Measurements from ENCODE around the gene ZNF784.

The ZNF784 gene

GRCh38 chr19:55656552-55656951 is 32.2 kb upstream of the ZNF784 start:
- DNase-seq (ENCODE audit: low read depth in 2 of 2): no peak

DNA sequence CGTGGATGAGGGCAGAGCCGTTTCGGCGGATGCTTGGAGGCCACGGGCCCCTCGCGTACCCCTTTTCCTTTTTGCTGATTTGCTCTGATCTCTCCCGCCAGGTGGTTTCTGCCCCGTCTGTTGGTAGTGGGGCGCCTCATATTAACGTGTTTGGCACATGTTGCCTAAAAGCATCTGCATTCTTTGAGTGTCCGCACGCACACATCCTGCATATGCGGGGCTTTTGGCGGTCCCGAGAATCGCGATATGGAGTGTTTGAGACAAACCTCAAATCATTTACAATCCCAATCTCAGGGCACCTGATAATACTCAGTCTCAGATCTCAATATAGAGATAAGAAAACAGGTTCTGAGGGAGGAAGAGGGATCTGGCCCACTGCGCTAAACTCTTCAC is 31.3 kb upstream of the ZNF784 start:
- no peak for DNase-seq (ENCODE audit: low read depth in 2 of 2)

GRCh38 chr19:55654868-55655647 is 30.7 kb upstream of the ZNF784 start, which contains the start of gene U2AF2:
Gene U2AF2 (plus strand): TSS chr19:55655035. CDS start chr19:55655105, 70 bp downstream.
- DNase-seq (ENCODE audit: low read depth in 2 of 2): peak; percentile 91 to 94

DNA sequence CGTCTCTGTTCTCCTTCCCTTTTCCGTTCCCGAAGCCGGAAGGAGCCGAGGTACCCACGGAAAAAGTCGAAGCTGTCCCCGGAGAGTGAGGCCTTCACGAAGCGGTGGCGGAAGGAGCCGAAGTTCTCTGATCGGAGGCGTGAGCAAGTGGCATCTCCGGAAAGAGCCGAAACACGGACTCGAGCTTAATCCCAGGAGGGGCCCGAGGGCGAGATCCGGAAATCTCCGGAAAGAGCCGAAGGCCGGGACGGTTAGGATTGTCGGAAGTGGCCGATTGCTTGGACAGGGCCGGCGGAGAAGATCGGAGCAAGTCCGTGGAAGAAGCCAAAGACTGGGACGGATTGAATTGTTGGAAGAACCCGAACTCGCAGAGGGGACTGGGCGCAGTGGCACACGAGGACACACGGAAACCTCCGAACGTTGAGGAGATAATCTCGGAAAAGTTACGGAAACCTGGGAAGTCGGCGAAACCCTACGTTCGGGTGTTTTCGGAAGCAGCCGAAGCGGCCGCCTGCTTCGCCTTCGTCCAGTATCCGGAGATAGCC is 30.0 kb upstream of the ZNF784 start:
- peak; percentile 97 to 98 for DNase-seq (ENCODE audit: low read depth in 2 of 2)

DNA sequence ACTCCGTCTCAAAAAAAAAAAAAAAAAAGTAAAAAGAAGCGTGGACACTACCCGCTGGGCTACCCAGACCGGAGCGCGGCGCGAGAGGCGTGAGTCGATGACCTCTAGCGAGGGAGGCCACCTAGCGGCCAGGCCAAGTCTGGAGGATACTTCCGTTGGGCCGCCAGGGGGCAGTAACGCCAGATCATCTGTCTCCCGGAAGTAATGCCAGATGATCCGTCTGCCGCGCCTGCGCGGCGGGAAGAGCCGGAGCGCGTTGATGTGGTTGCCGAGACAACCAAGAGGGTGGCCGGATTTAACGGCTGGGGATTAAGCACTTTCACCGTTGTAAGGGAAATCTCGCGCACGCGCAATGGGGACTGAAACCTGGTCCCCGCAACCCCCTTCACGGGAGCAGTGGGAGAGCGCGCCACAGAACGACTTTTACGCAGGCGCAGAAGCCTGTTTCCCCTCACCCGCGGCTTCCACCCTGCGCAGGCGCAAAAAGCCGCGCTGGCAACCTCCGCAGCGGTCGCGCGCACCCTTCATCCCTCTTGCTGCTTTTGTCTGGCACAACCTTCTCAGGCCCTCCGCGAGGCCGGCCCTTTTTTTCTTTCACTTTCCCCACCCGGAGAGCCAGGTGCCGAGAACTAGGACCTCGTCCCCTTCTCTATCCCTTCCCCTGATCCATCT is 29.4 kb upstream of the ZNF784 start:
- DNase-seq (ENCODE audit: low read depth in 2 of 2): peak; percentile 98 to 99

DNA sequence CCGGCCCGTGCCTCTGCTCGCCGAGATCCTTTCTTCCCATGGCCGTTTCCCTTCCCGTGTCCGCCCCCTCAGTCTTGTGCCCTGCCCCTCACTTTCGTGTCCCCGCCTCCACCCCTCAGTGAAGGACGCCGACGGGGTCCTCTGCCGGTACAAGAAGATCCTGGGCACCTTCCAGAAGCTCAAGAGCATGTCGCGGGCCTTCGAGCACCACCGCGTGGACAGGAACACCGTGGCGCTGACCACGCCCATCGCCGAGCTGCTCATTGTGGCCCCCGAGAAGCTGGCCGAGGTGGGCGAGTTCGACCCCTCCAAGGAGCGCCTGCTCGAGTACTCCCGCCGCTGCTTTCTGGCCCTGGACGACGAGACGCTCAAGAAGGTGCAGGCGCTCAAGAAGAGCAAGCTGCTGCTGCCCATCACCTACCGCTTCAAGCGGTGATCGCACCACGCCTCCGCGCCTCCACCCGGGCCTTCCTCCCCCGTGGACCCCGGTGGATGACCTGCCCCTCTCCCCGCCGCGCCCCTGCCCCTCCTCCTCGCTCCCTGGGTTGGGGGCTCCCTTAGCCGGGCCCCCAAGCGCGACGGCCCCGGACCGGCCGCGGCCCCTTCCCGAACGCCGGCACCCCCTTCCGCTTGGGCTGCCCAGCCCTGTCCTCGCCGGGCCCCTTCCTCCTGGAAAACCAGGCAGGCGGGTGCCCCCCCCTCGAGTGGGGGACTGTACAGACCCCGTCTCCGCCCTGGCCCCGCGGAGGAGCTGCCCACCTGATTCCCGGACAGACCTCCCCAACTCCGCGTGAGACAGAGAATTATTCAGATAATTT is 28.2 kb upstream of the ZNF784 start:
- DNase-seq (ENCODE audit: low read depth in 2 of 2): no peak

DNA sequence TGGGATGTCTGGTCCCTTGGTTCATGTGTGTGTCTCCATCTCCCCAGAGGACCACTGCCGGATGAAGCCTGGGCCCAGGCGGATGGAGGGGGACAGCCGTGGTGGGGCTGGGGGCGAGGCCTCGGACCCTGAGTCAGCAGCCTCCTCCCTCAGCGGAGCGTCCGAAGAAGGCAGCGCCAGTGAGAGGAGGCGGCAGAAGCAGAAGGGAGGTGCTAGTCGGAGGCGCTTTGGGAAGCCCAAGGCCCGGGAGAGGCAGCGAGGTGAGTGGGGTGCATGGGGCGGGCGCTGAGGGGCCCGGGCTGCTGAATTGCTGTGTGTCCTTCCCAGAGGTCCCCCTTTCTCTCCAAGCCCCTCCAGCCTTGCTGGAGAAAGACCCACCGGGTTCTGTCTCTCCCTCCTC is 26.9 kb upstream of the ZNF784 start:
- DNase-seq (ENCODE audit: low read depth in 2 of 2): no peak

GRCh38 chr19:55650602-55651230 is 26.4 kb upstream of the ZNF784 start:
- no peak for DNase-seq (ENCODE audit: low read depth in 2 of 2)

DNA sequence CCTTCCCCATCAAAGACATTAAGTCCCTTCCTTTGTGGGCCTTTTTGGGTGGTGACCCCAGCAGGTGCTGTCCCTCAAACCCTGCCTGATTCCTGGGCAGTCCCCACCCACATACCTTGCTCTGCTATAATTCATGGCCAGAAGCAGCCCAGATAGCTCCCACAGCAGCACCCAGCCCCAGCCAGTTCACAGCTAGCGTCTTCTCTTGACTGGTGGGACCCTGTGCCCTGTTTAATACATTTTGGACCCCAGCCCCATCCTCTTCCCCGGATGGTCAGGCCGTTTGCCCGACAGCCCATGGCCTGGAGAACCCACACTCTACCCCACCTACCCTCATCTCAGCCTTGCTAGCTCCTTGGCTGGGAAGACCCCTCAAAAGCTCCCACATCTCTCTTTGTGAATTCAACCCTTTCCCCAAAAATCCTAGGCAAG is 25.8 kb upstream of the ZNF784 start:
- no peak for DNase-seq (ENCODE audit: low read depth in 2 of 2)

- no peak for DNase-seq (ENCODE audit: low read depth in 2 of 2)
Observed at GRCh38 chr19:55649268-55650125, 25.1 kb upstream of the ZNF784 start.

DNA sequence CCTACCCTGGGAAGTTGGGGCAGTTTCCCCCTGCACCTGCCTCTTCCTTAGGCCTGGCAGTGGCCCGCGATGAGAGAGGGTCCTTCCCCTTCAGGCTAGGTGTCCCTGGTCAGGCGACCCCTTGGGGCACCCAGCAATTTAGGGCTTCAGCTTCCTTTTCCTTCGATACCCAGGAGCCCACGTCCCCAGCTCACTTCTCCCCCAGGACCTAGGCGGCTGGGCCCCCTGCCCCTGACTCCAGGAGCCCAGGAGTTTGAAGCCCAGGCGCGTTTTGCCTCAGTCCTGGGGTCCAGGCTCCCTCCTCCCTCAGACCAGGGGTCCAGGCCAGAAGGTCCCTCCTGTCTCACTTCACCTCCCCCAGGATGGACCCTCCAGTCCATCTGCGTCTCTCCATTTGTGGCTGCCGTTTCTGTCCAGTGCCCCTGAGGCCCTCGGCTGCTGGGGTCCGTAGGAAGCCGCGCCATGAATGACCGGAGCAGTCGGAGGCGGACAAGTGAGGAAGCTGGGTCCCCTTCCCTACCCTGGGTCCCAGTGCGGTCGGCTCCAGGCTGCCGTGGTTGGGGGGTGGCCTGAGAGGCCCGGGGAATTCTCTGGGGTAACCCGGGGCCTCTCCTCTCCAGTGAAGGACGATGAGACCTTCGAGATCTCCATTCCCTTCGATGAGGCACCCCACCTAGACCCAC is 24.4 kb upstream of the ZNF784 start:
- no peak for DNase-seq (ENCODE audit: low read depth in 2 of 2)

DNA sequence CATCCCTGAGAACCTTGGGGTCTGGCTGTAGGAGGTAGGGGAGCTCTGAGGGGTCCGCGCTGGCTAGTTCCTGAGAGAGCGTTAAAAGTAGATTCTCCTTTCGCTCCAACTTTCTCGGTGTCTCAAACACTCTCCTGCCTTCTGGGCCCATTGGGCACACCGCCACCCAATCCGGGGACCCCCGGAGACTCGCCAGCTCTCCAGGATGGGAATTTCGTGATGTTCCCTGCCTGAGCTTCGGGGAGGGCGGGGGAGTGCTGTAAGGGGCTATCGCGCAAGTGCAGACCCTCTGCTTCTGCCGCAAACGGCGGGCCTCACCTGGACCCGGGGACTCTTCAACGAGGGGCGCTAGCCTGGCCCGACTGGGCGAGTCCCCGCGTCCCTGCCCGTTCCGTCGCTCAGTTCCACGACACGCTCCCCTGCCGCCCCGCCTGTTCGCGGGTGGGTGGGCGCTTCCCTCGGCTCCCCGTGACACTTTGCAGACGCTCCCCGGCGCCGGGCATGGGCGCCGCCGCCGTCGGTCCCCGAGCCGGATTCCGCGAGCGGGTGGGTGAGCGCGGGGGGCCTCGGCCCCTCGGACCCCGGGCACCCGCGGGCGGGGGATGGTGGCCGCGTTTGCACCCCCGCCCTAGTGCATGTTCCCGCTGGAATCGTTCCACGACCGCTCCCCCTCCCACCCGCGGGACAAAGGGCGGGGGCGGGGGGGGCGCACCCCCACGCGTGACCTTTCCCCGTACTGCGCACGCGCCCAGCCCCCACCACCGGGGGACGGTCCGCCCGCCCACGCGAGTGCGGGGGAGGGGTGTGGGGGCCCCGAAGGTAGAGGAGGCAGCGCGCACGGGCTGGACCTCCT is 23.6 kb upstream of the ZNF784 start, which contains the start of gene CCDC106:
Gene CCDC106, plus strand, starts transcription at position 481 of the 853 bp plus-strand sequence. CDS start 835 bp downstream, outside the sequence.
- peak in 1 of 2 donors; percentile 54 for DNase-seq (ENCODE audit: low read depth in 2 of 2)

GRCh38 chr19:55646889-55647731 is 22.7 kb upstream of the ZNF784 start:
- DNase-seq (ENCODE audit: low read depth in 2 of 2): no peak

DNA sequence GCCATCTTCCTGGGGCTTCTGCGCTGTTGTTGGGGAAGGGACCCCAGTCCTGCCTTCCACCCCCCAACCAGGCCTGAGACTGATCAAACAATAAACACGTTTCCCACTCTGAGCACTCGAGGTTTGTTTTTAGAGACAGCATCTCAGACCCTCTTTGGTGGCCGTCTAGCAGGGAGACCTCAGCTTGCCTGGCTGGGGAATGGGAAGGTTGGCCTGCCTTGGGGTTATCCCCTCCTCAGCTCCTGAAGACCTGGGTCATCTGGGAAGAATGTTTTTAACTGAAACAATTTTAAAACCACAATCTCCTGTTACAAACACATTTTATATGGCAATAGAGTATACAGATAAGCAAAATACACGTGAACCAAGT is 21.1 kb upstream of the ZNF784 start:
- DNase-seq (ENCODE audit: low read depth in 2 of 2): no peak

GRCh38 chr19:55644842-55645511 is 20.6 kb upstream of the ZNF784 start:
- no peak for DNase-seq (ENCODE audit: low read depth in 2 of 2)

GRCh38 chr19:55644191-55644833 is 19.9 kb upstream of the ZNF784 start:
- no peak for DNase-seq (ENCODE audit: low read depth in 2 of 2)

DNA sequence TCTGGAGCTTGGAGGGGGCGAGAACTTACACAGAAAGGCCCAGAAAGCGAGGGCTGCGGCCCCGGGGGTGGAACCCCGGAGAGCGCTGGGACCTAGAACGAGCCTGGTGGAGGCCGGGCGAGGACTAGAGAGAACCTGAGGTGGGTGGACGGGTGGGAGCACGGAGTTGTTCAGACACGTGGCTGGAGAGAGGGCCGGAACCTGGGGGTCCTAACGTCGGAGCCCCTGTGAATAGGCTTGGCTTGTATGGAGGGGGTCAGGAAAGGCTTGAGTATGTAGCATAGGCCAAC is 19.5 kb upstream of the ZNF784 start:
- no peak for DNase-seq (ENCODE audit: low read depth in 2 of 2)

Data from stimulated activated CD8-positive, alpha-beta memory T cell treated with anti-CD3 and anti-CD28 coated beads, Interleukin-7, amount 100 ng/mL, for 4 hours (primary cell).